HL-60 (cell line): ENCODE measurements around the gene RBM28.

Experiments used
- GABPA ChIP-seq: IDR thresholded peaks from 2 replicates; pipeline ENCODE4 v1.6.1; 2012; ENCODE audit warnings: low read depth
- POLR2AphosphoS5 ChIP-seq: IDR thresholded peaks from 2 replicates; pipeline ENCODE4 v1.6.1; 2012; ENCODE audit warnings: low read depth
- SPI1 ChIP-seq: IDR thresholded peaks from 2 replicates; pipeline ENCODE4 v1.6.1; 2012; ENCODE audit warnings: low read depth, mild to moderate bottlenecking, borderline replicate concordance
- TF ChIP-seq, protein P1 (sequence below): IDR thresholded peaks from one replicate; pipeline ENCODE4 v1.5.1; 2011; ENCODE audit warnings: low read length, control low read depth, inconsistent platforms; ENCODE audit not compliant: insufficient read depth
- TF ChIP-seq, protein P2 (sequence below): IDR thresholded peaks from 2 replicates; pipeline ENCODE4 v1.6.1; 2012; ENCODE audit warnings: low read depth; ENCODE audit not compliant: insufficient replicate concordance

DNA sequence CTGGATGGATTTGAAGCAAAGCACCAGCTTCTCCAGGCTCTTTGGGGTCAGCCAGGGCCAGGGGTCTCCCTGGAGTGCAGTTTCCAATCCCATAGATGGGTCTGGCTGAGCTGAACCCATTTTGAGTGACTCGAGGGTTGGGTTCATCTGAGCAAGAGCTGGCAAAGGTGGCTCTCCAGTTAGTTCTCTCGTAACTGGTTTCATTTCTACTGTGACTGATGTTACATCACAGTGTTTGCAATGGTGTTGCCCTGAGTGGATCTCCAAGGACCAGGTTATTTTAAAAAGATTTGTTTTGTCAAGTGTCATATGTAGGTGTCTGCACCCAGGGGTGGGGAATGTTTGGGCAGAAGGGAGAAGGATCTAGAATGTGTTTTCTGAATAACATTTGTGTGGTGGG lies 88.4 kb downstream of the RBM28 start:
- TF ChIP-seq, protein P1, sequence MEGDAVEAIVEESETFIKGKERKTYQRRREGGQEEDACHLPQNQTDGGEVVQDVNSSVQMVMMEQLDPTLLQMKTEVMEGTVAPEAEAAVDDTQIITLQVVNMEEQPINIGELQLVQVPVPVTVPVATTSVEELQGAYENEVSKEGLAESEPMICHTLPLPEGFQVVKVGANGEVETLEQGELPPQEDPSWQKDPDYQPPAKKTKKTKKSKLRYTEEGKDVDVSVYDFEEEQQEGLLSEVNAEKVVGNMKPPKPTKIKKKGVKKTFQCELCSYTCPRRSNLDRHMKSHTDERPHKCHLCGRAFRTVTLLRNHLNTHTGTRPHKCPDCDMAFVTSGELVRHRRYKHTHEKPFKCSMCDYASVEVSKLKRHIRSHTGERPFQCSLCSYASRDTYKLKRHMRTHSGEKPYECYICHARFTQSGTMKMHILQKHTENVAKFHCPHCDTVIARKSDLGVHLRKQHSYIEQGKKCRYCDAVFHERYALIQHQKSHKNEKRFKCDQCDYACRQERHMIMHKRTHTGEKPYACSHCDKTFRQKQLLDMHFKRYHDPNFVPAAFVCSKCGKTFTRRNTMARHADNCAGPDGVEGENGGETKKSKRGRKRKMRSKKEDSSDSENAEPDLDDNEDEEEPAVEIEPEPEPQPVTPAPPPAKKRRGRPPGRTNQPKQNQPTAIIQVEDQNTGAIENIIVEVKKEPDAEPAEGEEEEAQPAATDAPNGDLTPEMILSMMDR: no peak
- no peak for TF ChIP-seq POLR2AphosphoS5
- TF ChIP-seq GABPA: no peak
- no peak for TF ChIP-seq SPI1
- TF ChIP-seq, protein P2, sequence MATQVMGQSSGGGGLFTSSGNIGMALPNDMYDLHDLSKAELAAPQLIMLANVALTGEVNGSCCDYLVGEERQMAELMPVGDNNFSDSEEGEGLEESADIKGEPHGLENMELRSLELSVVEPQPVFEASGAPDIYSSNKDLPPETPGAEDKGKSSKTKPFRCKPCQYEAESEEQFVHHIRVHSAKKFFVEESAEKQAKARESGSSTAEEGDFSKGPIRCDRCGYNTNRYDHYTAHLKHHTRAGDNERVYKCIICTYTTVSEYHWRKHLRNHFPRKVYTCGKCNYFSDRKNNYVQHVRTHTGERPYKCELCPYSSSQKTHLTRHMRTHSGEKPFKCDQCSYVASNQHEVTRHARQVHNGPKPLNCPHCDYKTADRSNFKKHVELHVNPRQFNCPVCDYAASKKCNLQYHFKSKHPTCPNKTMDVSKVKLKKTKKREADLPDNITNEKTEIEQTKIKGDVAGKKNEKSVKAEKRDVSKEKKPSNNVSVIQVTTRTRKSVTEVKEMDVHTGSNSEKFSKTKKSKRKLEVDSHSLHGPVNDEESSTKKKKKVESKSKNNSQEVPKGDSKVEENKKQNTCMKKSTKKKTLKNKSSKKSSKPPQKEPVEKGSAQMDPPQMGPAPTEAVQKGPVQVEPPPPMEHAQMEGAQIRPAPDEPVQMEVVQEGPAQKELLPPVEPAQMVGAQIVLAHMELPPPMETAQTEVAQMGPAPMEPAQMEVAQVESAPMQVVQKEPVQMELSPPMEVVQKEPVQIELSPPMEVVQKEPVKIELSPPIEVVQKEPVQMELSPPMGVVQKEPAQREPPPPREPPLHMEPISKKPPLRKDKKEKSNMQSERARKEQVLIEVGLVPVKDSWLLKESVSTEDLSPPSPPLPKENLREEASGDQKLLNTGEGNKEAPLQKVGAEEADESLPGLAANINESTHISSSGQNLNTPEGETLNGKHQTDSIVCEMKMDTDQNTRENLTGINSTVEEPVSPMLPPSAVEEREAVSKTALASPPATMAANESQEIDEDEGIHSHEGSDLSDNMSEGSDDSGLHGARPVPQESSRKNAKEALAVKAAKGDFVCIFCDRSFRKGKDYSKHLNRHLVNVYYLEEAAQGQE: no peak
